ENCODE results near the gene GCGR.

GCGR gene

GRCh38 chr17:81845881-81846742 is 42.2 kb downstream of the GCGR start:
- DNase-seq (ENCODE audit: low read depth in 1 of 2, low spot score in 1 of 2) = no peak

- no peak for DNase-seq (ENCODE audit: low read depth in 1 of 2, low spot score in 1 of 2)
Observed at GRCh38 chr17:81846743-81847689, 43.1 kb downstream of the GCGR start.

GRCh38 chr17:81849457-81849856 is 45.5 kb downstream of the GCGR start:
- DNase-seq (ENCODE audit: low read depth in 1 of 2, low spot score in 1 of 2) = no peak

- no peak for DNase-seq (ENCODE audit: low read depth in 1 of 2, low spot score in 1 of 2)
Observed at GRCh38 chr17:81851423-81851822, 47.5 kb downstream of the GCGR start.

GRCh38 chr17:81852237-81852636 is 48.3 kb downstream of the GCGR start:
- DNase-seq (ENCODE audit: low read depth in 1 of 2, low spot score in 1 of 2) = no peak

GRCh38 chr17:81854974-81855774 is 51.2 kb downstream of the GCGR start:
- no peak for DNase-seq (ENCODE audit: low read depth in 1 of 2, low spot score in 1 of 2)

- no peak for DNase-seq (ENCODE audit: low read depth in 1 of 2, low spot score in 1 of 2)
Observed at GRCh38 chr17:81858170-81858966, 54.4 kb downstream of the GCGR start.

- no peak for DNase-seq (ENCODE audit: low read depth in 1 of 2, low spot score in 1 of 2)
Observed at GRCh38 chr17:81858967-81859905, 55.3 kb downstream of the GCGR start.

- DNase-seq (ENCODE audit: low read depth in 1 of 2, low spot score in 1 of 2) = peak in 1 of 2 donors; percentile 90
Observed at GRCh38 chr17:81859906-81860755, 56.2 kb downstream of the GCGR start, which contains the start of gene P4HB. Gene P4HB (minus strand): TSS chr17:81860535. CDS start chr17:81860471, 64 bp downstream.

GRCh38 chr17:81860756-81861568 is 57.0 kb downstream of the GCGR start:
- peak; percentile 98 to 99 for DNase-seq (ENCODE audit: low read depth in 1 of 2, low spot score in 1 of 2)

GRCh38 chr17:81863123-81863675 is 59.2 kb downstream of the GCGR start:
- DNase-seq (ENCODE audit: low read depth in 1 of 2, low spot score in 1 of 2) = no peak
